Immature natural killer cell (primary cell): ENCODE measurements around the gene CCDC78. TPM values are rescaled to one million over a fixed set of nuclear protein-coding genes. Genes with fewer than 3 reads are reported as not detected.
A peak's percentile ranks its signal among the peaks of the same experiment; 100 is the strongest.
"Not testable (repeated sequence)": the region's sequence is repeated elsewhere in the genome, so short reads cannot be mapped to it uniquely, and the experiment has no call there.

Experiments used
- DNase-seq, 3 donors: peaks; one replicate each; pipeline ENCODE4 v3.0.0; 2022; ENCODE audit warnings: mixed read lengths in 1 of 3
- H3K27ac Mint-ChIP-seq, 6 donors: one replicate each; pipeline ENCODE4 v1.8.0; 2020; ENCODE audit warnings: mixed read lengths in 6 of 6, mild to moderate bottlenecking in 5 of 6, inconsistent platforms in 4 of 6, moderate library complexity in 3 of 6
- H3K27me3 Mint-ChIP-seq, 3 donors: one replicate each; pipeline ENCODE4 v1.8.0; 2020 to 2021; ENCODE audit warnings: low read depth in 3 of 3, mild to moderate bottlenecking in 3 of 3, mixed read lengths in 3 of 3, moderate library complexity in 3 of 3, inconsistent platforms in 1 of 3
- H3K36me3 Mint-ChIP-seq, 3 donors: one replicate each; pipeline ENCODE4 v1.8.0; 2020; ENCODE audit warnings: mixed read lengths in 3 of 3, inconsistent platforms in 2 of 3, mild to moderate bottlenecking in 2 of 3
- H3K4me1 Mint-ChIP-seq, 2 donors: one replicate each; pipeline ENCODE4 v1.8.0; 2020; ENCODE audit warnings: inconsistent platforms in 2 of 2, mild to moderate bottlenecking in 2 of 2, mixed read lengths in 2 of 2, moderate library complexity in 1 of 2
- H3K4me3 Mint-ChIP-seq, 5 donors: one replicate each; pipeline ENCODE4 v1.8.0; 2020; ENCODE audit warnings: mild to moderate bottlenecking in 5 of 5, mixed read lengths in 5 of 5, inconsistent platforms in 3 of 5, moderate library complexity in 3 of 5
- H3K9me3 Mint-ChIP-seq, 6 donors: one replicate each; pipeline ENCODE4 v1.8.0; 2020; ENCODE audit warnings: mild to moderate bottlenecking in 6 of 6, mixed read lengths in 6 of 6, inconsistent platforms in 4 of 6, moderate library complexity in 3 of 6
- polyA plus RNA-seq, 3 donors: library from polyadenylated mRNA; unstranded; fragments of 300-500 nt; fragmentation: Illumina TruSeq; gene quantifications; one replicate each; pipeline ENCODE4 v1.2.3, GENCODE V29; 2021

CCDC78 gene
- polyA plus RNA-seq, 3 donors from 2014 or later = 0.34 to 1.7 (median 1.4) TPM

DNA sequence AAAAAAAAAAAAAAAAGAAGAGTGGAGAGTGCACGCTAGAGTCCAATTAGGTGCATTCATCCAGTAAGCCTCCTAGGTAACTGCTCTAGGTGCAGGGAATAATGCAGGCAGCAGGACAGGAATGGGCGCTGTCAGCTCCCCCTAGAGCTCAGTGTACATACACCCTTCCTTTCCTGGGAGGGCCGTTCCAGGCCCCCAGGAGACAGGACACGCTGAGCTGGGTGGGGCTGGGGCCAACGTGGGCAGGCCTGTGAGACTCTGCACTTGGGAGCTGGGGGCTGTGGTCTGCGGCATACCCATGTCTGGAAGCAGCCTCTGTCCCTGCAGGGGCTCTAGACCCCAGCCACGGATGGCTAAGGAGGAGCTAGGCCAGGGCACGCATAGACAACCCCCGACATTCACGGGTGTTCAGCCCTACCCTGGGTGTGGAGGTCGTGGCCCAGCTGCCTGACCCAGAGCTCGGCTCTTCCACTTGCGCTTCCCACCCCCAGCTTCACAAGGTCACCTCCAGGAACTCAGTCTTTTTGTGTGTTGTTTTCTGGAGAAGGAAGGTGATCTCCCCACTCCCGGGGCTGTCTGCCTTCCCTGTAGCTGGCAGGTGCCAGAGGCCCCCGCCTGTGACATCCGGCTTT, 6.3 kb downstream of the CCDC78 start:
- DNase-seq = no peak
- Mint-ChIP-seq H3K27me3 (peaks cover 2 to 5% (median 3%) of the 10 kb centered on the region in 3 donors), H3K27ac (peak overlapping the region; percentile 51 to 88 (median 80))

DNA sequence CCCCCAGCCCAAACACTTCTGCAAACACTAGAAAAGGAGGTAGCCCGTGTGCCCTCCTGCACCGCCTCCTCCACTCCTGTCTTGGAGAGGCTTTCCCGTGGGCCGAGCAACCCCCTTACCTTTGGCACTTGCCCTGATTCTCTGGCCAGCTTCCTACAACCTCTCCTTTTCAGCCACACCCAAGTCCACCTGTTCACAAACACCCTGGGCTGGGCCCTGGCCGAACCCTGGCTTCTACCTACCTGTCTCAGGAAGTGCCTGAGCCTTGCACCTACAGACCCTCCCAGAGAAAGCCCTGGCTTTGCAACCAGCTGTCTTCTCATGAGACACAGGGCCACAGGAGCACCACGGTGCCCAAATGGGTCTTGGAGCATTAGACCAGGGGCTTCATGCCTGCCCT, 7.3 kb downstream of the CCDC78 start:
- Mint-ChIP-seq H3K27me3 (peaks cover 3 to 5% (median 3%) of the 10 kb centered on the region in 3 donors), H3K4me1 (peaks cover 8 to 21% of the 10 kb centered on the region in 2 donors), H3K9me3 (no peaks in the 10 kb centered on the region), H3K4me3 (peak overlapping the region; percentile 54 to 88 (median 82)), H3K27ac (peak overlapping the region in 2 of 6 donors; percentile 45 to 83), H3K36me3 (no peaks in the 10 kb centered on the region)
- no peak for DNase-seq

More for the DNA sequence above, 6.3 kb downstream of the CCDC78 start:
- no peaks in the 10 kb centered on the region for H3K36me3 Mint-ChIP-seq
- H3K4me3 Mint-ChIP-seq = peak overlapping the region; percentile 82 to 88 (median 85)
- peaks cover 8 to 21% of the 10 kb centered on the region in 2 donors for H3K4me1 Mint-ChIP-seq
- H3K9me3 Mint-ChIP-seq = no peaks in the 10 kb centered on the region

DNA sequence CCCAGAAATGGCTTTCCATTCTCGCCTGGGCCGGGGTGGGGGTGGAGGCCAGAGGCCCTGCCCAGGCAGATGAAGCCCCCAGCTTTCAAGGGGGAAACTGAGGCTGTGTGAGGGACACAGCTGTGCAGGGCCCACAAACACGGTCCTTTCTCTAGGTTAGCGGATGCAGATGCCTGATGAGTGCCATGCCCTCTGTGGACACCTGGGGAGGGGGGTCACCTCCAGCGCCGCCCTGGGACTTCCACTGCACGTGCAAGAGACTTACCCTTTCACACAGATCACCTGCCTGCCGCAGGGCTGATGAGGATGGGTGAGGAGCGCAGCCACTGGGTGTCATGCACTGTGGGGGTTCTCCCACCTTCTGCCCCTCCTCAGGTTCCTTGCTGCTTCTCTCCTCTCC, 7.9 kb downstream of the CCDC78 start:
- Mint-ChIP-seq H3K4me1 (peaks cover 8 to 21% of the 10 kb centered on the region in 2 donors), H3K27me3 (peaks cover 3 to 5% (median 4%) of the 10 kb centered on the region in 3 donors), H3K4me3 (peak overlapping the region in 1 of 5 donors; percentile 7), H3K9me3 (no peaks in the 10 kb centered on the region), H3K36me3 (no peaks in the 10 kb centered on the region), H3K27ac (no peak overlapping the region)
- DNase-seq = no peak

DNA sequence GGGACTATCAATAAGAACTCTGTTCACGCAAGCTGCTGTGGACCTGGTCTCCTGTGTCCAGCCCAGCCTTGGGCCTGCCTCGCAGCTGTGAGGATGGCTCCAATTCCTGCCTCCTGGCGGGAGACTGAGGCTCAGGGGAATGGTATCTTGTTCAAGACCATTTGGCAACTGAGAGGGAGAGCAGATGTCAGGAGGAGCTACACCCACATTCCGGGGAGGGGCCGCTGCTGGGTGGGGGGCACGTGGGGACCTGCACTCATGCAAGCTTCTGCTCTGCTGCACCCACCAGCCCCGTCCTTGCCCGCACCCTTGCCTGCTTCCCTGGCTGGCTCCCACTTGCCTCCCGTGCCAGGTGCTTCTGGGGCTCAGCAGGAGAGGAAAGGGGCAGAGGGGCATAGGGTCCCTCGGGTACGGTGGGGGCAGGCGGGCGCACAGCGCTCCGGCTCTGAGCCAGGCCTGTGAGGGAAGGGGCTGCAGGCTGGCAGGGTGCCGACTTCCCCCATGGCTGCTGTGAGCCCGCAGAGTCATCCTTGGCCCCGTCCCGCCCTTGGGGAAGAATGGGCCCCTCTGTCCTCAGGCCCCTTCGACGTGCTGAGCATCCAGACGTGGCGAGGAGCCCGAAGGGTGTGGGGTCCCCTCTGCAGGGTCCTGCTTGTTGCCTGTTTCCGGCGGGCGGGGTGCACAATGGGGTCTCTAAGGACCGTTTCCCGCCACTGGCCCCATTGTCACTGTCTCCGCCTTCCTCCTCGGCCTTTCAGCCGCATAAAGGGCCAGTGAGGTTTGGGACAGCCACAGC, 8.6 kb downstream of the CCDC78 start:
- no peak for DNase-seq
- H3K27ac Mint-ChIP-seq = no peak overlapping the region

DNA sequence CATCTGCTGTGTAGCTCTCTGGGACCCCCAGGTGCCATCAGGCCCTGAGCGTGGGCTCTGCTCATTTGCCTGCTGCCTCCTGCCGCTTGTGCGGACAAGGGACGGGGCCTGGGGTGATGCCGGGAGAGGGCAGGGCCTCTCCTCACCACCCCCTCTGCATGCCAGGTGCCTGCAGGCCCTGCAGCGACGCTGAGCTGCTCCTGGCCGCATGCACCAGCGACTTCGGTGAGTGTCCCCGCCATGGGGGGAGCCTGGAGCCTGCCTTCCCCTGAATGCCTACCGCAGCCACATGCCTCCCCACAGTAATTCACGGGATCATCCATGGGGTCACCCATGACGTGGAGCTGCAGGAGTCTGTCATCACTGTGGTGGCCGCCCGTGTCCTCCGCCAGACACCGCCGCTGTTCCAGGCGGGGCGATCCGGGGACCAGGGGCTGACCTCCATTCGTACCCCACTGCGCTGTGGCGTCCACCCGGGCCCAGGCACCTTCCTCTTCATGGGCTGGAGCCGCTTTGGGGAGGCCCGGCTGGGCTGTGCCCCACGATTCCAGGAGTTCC, 9.4 kb downstream of the CCDC78 start:
- H3K27me3 Mint-ChIP-seq = peaks cover 1 to 6% (median 5%) of the 10 kb centered on the region in 3 donors
- H3K27ac Mint-ChIP-seq = no peak overlapping the region
- no peaks in the 10 kb centered on the region for H3K9me3 Mint-ChIP-seq
- H3K4me1 Mint-ChIP-seq = peaks cover 8 to 21% of the 10 kb centered on the region in 2 donors
- no peaks in the 10 kb centered on the region for H3K36me3 Mint-ChIP-seq
- peak overlapping the region in 2 of 5 donors; percentile 29 to 76 for H3K4me3 Mint-ChIP-seq
- no peak for DNase-seq

More for the DNA sequence above, 8.6 kb downstream of the CCDC78 start:
- peaks cover 8 to 22% of the 10 kb centered on the region in 2 donors for H3K4me1 Mint-ChIP-seq
- no peaks in the 10 kb centered on the region for H3K9me3 Mint-ChIP-seq
- H3K36me3 Mint-ChIP-seq = no peaks in the 10 kb centered on the region
- peaks cover 2 to 6% (median 5%) of the 10 kb centered on the region in 3 donors for H3K27me3 Mint-ChIP-seq
- H3K4me3 Mint-ChIP-seq = no peak overlapping the region

DNA sequence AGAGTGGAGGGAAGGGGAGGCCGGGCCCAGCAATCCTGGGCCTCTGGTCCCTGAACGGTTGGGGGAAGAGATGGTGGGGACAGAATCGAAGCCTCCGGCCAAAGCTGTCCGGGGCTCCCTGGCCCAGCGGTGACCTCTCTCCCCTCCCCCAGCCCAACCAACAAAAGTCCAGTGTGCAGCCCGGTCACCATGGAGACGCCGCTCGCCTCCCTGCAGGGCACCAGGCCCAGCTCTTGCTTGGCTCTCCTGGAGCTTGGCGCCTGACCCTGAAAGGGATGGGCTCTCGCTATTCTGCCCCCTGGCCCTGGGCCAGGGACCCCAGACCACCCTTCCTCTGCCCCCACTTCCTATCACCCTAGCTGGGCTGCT, 10.1 kb downstream of the CCDC78 start:
- H3K36me3 Mint-ChIP-seq = no peaks in the 10 kb centered on the region
- peak overlapping the region in 4 of 5 donors; percentile 47 to 76 (median 64) for H3K4me3 Mint-ChIP-seq
- H3K9me3 Mint-ChIP-seq = no peaks in the 10 kb centered on the region
- peaks cover 8 to 21% of the 10 kb centered on the region in 2 donors for H3K4me1 Mint-ChIP-seq
- H3K27ac Mint-ChIP-seq = no peak overlapping the region
- DNase-seq = no peak
- peaks cover 2 to 7% (median 6%) of the 10 kb centered on the region in 3 donors for H3K27me3 Mint-ChIP-seq

DNA sequence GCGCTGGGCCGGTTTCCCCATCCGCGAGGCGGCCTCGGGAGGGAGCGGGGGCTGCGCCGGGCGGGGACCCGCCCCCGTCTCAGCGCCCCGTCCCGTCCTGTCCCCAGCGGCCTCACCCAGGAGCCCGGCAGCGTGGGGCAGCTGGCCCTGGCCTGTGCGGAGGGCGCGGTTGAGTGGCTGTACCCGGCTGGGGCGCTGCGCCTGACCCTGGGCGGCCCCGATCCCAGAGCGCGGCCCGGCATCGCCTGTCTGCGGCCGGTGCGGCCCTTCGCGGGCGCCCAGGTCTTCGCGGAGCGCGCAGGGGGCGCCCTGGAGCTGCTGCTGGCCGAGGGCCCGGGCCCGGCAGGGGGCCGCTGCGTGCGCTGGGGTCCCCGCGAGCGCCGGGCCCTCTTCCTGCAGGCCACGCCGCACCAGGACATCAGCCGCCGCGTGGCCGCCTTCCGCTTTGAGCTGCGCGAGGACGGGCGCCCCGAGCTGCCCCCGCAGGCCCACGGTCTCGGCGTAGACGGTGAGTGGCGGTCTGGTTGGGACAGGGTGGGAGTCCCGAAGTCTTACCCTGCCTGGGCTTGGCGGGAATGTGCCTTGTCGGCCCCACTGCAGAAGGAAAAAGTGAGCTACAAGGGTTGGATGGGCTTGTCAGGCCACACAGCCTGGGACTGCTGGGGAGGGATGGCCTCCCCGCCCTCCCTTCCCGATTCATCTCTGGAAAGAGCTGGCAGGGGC, 10.6 kb downstream of the CCDC78 start:
- Mint-ChIP-seq H3K4me1 (peaks cover 8 to 21% of the 10 kb centered on the region in 2 donors), H3K27ac (no peak overlapping the region), H3K4me3 (peak overlapping the region in 4 of 5 donors; percentile 47 to 76 (median 64)), H3K36me3 (no peaks in the 10 kb centered on the region), H3K27me3 (peaks cover 2 to 9% (median 7%) of the 10 kb centered on the region in 3 donors), H3K9me3 (no peaks in the 10 kb centered on the region)
- peak in 1 of 3 donors; percentile 31 for DNase-seq

DNA sequence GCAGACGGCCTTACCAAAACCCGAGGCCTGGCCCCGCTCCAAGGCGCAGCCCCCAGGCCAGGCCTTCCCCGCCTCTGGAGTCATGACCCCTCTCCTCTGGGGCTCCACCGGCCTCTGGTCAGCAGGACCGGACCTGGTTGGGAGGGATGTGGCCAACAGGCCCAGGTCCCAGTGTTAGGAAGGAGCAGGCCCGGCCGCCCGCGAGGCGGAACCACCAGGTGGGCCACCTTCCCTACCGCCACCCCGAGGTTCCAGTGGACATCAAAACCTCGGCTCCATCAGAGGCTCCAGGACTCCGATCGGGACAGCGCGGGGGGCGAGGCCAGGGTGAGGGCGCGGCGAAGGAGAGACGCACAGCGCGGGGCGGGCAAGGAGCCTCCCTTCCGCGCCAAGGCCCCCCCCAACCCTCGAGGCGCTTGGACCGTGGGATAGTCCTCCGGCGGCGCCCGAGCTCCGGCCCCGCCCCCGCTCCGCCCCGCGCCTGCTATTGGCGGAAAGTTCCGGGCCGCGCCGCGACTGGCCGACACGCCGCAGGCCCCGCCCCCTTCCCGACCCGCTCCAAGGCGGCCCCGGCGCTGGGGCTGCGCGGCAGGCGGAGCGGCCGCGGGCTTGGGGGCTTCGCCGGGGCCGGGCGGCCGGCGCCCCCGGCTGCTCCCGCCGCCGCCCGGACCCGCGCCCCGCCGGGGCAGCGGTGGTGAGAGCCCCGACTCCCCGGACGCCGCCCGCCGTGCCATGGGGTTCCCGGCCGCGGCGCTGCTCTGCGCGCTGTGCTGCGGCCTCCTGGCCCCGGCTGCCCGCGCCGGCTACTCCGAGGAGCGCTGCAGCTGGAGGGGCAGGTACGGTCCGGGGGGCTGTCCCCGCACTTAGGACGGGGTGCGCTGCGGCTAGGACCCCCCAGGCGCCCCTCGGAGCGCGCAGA, 11.4 kb downstream of the CCDC78 start, which contains the start of gene METRN:
Gene METRN, plus strand, starts transcription at position 561 of the 919 bp plus-strand sequence. Its CDS starts 172 bp downstream, at position 733.
- Mint-ChIP-seq H3K27ac (no peak within 1 kb of the TSS), H3K4me1 (peaks cover 1 to 15% of the 10 kb centered on the region in 2 donors), H3K4me3 (peak within 1 kb of the TSS; percentile 23 to 76 (median 54)), H3K27me3 (peaks cover 2 to 8% (median 7%) of the 10 kb centered on the region in 3 donors), H3K9me3 (no peaks in the 10 kb centered on the region), H3K36me3 (no peaks in the 10 kb centered on the region)
- peak; percentile 87 to 89 (median 89) for DNase-seq

DNA sequence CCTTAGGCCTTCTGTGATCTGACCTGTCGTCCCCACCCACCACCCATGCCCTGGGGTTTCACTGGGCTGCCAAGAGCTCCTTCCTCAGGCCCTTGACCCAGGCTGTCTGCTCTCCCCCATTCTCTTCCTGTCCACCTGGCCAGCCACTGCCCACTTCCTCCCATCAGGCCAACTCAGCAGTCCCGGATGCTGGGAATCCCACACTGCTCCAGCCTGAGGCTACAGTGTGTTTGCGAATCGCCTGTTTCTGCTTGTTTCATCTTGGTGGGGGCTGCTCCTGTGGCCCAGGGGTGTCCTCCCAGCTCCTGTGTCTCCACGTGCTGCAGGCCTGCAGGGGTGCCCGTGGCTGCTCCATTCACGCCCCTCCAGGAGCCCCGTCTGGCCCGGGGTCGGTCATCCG, 12.2 kb downstream of the CCDC78 start:
- Mint-ChIP-seq H3K4me3 (peak overlapping the region in 4 of 5 donors; percentile 23 to 42 (median 36)), H3K27ac (no peak overlapping the region), H3K4me1 (peaks cover 0 to 9% of the 10 kb centered on the region in 2 donors), H3K27me3 (peaks cover 2 to 8% (median 7%) of the 10 kb centered on the region in 3 donors), H3K9me3 (no peaks in the 10 kb centered on the region), H3K36me3 (no peaks in the 10 kb centered on the region)
- no peak for DNase-seq

DNA sequence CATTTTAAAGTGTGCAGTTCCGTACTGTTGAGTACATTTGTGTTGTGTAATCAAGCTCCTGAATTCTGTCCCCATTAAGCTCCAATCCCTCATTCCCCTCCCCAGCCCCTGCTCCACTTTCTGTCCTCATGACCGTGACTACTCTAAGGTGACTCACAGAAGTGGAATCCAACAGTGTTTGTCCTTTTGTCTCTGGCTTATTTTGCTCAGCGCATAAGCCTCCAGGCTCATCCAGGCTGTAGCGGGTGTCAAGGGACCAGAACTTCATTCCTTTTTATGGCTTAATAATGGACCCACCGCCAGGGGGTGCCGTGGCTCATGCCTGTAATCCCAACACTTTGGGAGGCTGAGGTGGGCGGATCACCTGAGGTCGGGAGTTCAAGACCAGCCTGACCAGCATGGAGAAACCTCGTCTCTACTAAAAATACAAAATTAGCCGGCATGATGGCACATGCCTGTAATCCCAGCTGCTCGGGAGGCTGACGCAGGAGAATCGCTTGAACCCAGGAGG, 13.4 kb downstream of the CCDC78 start:
- H3K9me3 Mint-ChIP-seq, DNase-seq, H3K36me3 Mint-ChIP-seq, H3K27ac Mint-ChIP-seq, H3K4me1 Mint-ChIP-seq: not testable (repeated sequence)
- Mint-ChIP-seq H3K27me3 (peaks cover 6 to 10% (median 8%) of the 10 kb centered on the region in 3 donors), H3K4me3 (peak overlapping the region in 1 of 5 donors; percentile 10)

DNA sequence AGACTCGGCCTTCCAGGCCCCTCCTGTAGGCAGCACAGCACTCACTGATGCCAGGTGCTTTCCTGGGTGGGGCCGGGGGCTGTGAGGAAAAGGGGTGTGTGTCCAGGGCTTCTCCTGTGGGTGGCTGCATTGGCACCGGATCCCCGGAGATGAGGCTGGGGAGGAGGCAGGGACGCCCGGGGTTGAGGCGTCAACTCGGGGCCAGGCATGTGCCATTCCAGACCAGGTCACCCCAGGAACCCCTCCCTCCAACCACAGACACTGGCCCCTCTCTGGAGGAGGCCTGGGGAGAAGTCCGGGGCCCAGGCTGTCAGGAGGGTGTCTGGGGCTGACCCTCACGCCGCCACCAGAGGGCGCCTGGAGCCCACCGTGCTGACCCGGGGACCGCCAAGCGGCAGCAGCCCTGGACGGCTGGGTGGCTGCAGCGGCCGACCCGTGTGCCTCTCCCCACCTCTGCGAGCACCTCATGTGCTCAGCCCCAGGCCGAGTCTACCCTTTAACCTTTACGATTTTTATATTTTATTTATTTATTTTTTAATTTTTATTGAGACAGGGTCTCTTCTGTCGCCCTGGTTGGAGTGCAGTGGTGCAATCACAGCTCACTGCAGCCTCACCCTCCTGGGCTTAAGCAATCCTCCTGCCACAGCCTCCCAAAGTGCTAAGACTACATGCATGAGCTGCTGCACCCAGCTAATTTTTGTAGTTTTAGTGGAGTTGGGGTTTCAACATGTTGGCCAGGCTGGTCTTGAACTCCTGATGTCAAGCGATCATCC, 14.5 kb downstream of the CCDC78 start:
- no peaks in the 10 kb centered on the region for H3K36me3 Mint-ChIP-seq
- H3K9me3 Mint-ChIP-seq = no peaks in the 10 kb centered on the region
- no peak overlapping the region for H3K27ac Mint-ChIP-seq
- H3K27me3 Mint-ChIP-seq = peaks cover 8 to 11% (median 8%) of the 10 kb centered on the region in 3 donors
- H3K4me1 Mint-ChIP-seq = peaks cover 0 to 5% of the 10 kb centered on the region in 2 donors
- H3K4me3 Mint-ChIP-seq = no peak overlapping the region
- peak; percentile 79 to 83 (median 81) for DNase-seq

DNA sequence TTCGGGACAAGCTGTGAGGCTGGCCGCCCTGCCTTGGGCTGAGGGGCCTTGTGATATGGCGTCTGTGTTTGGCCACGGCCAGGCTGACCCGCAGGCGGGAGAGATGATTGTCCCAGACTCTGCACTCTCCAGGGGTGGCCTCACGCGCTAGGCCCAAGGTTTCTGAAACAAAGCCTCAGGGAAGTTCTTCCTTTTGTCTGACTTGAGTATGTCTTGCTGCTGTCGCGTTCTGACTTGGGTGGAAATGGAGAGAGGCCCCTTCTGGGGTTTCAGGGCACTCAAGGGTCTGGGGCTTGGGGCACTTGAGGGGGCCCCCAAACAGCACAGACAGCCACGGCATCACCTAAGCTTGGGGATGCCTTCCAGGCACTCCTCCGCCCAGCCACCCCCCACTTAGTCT, 15.2 kb downstream of the CCDC78 start:
- Mint-ChIP-seq H3K4me3 (no peak overlapping the region), H3K4me1 (peaks cover 0 to 2% of the 10 kb centered on the region in 2 donors), H3K9me3 (no peaks in the 10 kb centered on the region), H3K36me3 (no peaks in the 10 kb centered on the region), H3K27me3 (peaks cover 8 to 13% (median 8%) of the 10 kb centered on the region in 3 donors), H3K27ac (no peak overlapping the region)
- DNase-seq = no peak
